ENCODE results near the gene FRMD6.

DNA sequence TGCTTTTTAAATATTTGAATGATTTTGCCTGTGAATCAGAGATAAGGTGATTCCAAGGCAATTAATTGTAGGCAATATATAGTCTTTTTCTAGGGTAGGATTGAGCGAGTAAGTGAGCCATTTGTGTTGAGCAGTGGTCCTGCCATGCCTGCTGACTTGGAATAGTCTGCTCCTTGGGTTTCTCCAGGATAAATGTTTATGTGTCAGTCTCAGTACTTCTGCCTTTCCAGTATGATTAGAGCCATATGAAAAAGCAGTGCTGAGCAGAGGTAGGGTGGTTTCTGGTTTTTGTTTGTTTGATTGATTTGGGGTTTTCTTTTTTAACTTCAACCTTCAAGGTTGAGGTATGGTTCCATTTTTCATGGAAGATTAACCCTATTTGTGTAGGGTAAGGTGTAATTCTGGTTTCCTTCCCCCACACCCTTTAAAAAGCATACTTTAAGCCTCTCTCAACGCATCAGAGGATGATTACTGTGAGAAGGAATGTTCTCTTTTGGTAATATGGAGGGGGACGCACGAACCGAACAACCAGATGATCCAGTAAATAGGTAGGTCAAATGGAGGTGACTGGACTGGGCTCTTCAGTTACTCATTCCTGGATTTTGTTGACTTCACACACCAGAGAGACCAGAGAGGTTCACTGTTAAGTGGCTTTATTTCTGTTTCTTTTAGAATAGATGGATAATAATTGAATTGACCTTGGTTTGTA lies 22.7 kb downstream of the FRMD6 start:
- TF ChIP-seq CTCF (IDR thresholded peaks at IDR 0.05) (no peak), POLR2A (IDR thresholded peaks at IDR 0.05) (no peak)

Measured in uterus (tissue), 2 donors.